A673 (cell line): ENCODE results near the gene CDHR2. TPM values are rescaled to one million over a fixed set of nuclear protein-coding genes. Genes with fewer than 3 reads are reported as not detected.
"Not testable (repeated sequence)": the region's sequence is repeated elsewhere in the genome, so short reads cannot be mapped to it uniquely, and the experiment has no call there.

ENCODE experiments used
- BruUV-seq: library from RNA; stranded (reverse); fragments of 400-500 nt; replicated peaks from 2 replicates; lab custom pipeline; 2021; lab: Mats Ljungman, UMichigan
- CTCF ChIA-PET: fragments of 300-600 bp; sonication (Branson Sonifier 250); formaldehyde crosslinking; loops from one replicate; lab custom pipeline; 2022; ENCODE audit warnings: antibody characterized with exemption; lab: Charles Lee
- POLR2A ChIA-PET: fragments of 300-600 bp; sonication (Branson Sonifier 250); formaldehyde crosslinking; loops from one replicate; lab custom pipeline; 2022; ENCODE audit warnings: antibody characterized with exemption; ENCODE audit not compliant: low non-redundant PET; lab: Charles Lee
- DNase-seq: peaks from one replicate; pipeline ENCODE4 v3.0.0-alpha.2; 2015; ENCODE audit warnings: low spot score
- H3K27ac ChIP-seq: fragments of 200-600 bp; sonication (generic); 2 replicates; pipeline ENCODE4 v1.5.1; 2016; ENCODE audit warnings: mixed run types, low read depth, mild to moderate bottlenecking, mixed read lengths, antibody characterized with exemption, low read length; ENCODE audit not compliant: poor library complexity, severe bottlenecking
- H3K27me3 ChIP-seq: fragments of 200-600 bp; sonication (generic); replicated peaks from 2 replicates; pipeline ENCODE4 v1.6.1; 2017; ENCODE audit warnings: mixed run types, low read depth, mild to moderate bottlenecking, mixed read lengths, antibody characterized with exemption, low read length; ENCODE audit not compliant: insufficient read depth, poor library complexity
- H3K36me3 ChIP-seq: fragments of 200-600 bp; sonication (generic); 2 replicates; pipeline ENCODE4 v1.6.1; 2016; ENCODE audit warnings: mixed run types, mild to moderate bottlenecking, mixed read lengths, antibody characterized with exemption, low read length; ENCODE audit not compliant: insufficient read depth, poor library complexity, severe bottlenecking
- H3K4me1 ChIP-seq: fragments of 200-600 bp; sonication (generic); 2 replicates; pipeline ENCODE4 v1.6.1; 2017; ENCODE audit warnings: mixed run types, mild to moderate bottlenecking, mixed read lengths, antibody characterized with exemption, low read length; ENCODE audit not compliant: insufficient read depth, poor library complexity, severe bottlenecking
- H3K4me3 ChIP-seq: fragments of 200-600 bp; sonication (generic); 2 replicates; pipeline ENCODE4 v1.5.1; 2016; ENCODE audit warnings: low read depth, mixed run types, mild to moderate bottlenecking, mixed read lengths, low read length; ENCODE audit not compliant: poor library complexity, severe bottlenecking
- H3K9me3 ChIP-seq: fragments of 200-600 bp; sonication (generic); 2 replicates; pipeline ENCODE4 v1.6.1; 2016; ENCODE audit warnings: mixed run types, low read depth, mild to moderate bottlenecking, mixed read lengths, antibody characterized with exemption, low read length; ENCODE audit not compliant: poor library complexity, severe bottlenecking
- EZH2 ChIP-seq: fragments of 200-600 bp; sonication (generic); IDR thresholded peaks from 2 replicates; pipeline ENCODE4 v1.6.1; 2017; ENCODE audit warnings: borderline replicate concordance, low read depth, mild to moderate bottlenecking, mixed read lengths, antibody characterized with exemption, low read length; ENCODE audit not compliant: poor library complexity, severe bottlenecking
- intact Hi-C: fragments of 100-400 bp; cut with micrococcal nuclease; formaldehyde crosslinking; loops from one replicate; pipeline ENCODE4 v1.10.0; 2022; ENCODE audit not compliant: unreplicated experiment
- total RNA-seq: library from RNA; stranded (reverse); gene quantifications from 2 replicates; pipeline ENCODE4 v1.2.3, GENCODE V29; 2021
- TF ChIP-seq, protein P1 (sequence below): fragments of 300-800, 200-600 bp; sonication (generic); conservative IDR thresholded peaks from 2 replicates; pipeline ENCODE4 v1.5.1; 2017; ENCODE audit warnings: low read depth, mild to moderate bottlenecking, antibody characterized with exemption, low read length, moderate library complexity, mixed read lengths

CDHR2 gene
- total RNA-seq, 1 experiment from 2014 or later = not detected

- CTCF ChIA-PET = no interaction called here
- no peaks in the 10 kb centered on the region for H3K36me3 ChIP-seq
- no TSS peak for BruUV-seq
- no peaks in the 10 kb centered on the region for H3K4me1 ChIP-seq
- H3K27ac ChIP-seq = no peak overlapping the region
- no peak for DNase-seq
- H3K4me3 ChIP-seq = no peak overlapping the region
- no peak for TF ChIP-seq EZH2
- TF ChIP-seq, protein P1, sequence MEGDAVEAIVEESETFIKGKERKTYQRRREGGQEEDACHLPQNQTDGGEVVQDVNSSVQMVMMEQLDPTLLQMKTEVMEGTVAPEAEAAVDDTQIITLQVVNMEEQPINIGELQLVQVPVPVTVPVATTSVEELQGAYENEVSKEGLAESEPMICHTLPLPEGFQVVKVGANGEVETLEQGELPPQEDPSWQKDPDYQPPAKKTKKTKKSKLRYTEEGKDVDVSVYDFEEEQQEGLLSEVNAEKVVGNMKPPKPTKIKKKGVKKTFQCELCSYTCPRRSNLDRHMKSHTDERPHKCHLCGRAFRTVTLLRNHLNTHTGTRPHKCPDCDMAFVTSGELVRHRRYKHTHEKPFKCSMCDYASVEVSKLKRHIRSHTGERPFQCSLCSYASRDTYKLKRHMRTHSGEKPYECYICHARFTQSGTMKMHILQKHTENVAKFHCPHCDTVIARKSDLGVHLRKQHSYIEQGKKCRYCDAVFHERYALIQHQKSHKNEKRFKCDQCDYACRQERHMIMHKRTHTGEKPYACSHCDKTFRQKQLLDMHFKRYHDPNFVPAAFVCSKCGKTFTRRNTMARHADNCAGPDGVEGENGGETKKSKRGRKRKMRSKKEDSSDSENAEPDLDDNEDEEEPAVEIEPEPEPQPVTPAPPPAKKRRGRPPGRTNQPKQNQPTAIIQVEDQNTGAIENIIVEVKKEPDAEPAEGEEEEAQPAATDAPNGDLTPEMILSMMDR = no peak
- no peaks in the 10 kb centered on the region for H3K27me3 ChIP-seq
- intact Hi-C loops = no loop called here
- H3K9me3 ChIP-seq = no peaks in the 10 kb centered on the region
- POLR2A ChIA-PET = no interaction called here
These were observed 41.0 kb downstream of the CDHR2 start for GRCh38 chr5:176590035-176590717.

GRCh38 chr5:176591667-176592066 lies 42.5 kb downstream of the CDHR2 start:
- H3K4me3 ChIP-seq, intact Hi-C loops, H3K9me3 ChIP-seq, H3K4me1 ChIP-seq, H3K27ac ChIP-seq, DNase-seq, POLR2A ChIA-PET, CTCF ChIA-PET, H3K27me3 ChIP-seq, BruUV-seq, H3K36me3 ChIP-seq: not testable (repeated sequence)

- Histone ChIP-seq H3K27ac (no peak overlapping the region), H3K4me3 (no peak overlapping the region), H3K36me3 (no peaks in the 10 kb centered on the region), H3K9me3 (no peaks in the 10 kb centered on the region), H3K4me1 (no peaks in the 10 kb centered on the region), H3K27me3 (no peaks in the 10 kb centered on the region)
- intact Hi-C loops = no loop called here
- POLR2A ChIA-PET = no interaction called here
- DNase-seq = no peak
- TF ChIP-seq, protein P1 = no peak
- TF ChIP-seq EZH2 = no peak
- BruUV-seq = no TSS peak
- CTCF ChIA-PET = no interaction called here
These were observed 43.4 kb downstream of the CDHR2 start for GRCh38 chr5:176592573-176592972.
